Measurements from ENCODE around the gene CD44. TPM values are rescaled to one million over a fixed set of nuclear protein-coding genes. Genes with fewer than 3 reads are reported as not detected.

Gene CD44
- total and polyA plus RNA-seq, 2 donors (not counting 1 experiment from before 2014, with no cell fraction given), result 660 to 980 TPM

GRCh38 chr11:35228328-35228725, 89.4 kb downstream of the CD44 start:
- no peaks in the 10 kb centered on the region for H3K27me3 ChIP-seq (ENCODE audit: control insufficient read depth, insufficient read depth, low read length)
- DNase-seq (ENCODE audit: low read depth in 2 of 2), result no peak
- H3K9me3 ChIP-seq (ENCODE audit: control insufficient read depth, insufficient read depth, low read depth, low read length), result no peaks in the 10 kb centered on the region
- no peak overlapping the region for H3K4me3 ChIP-seq (replicated peaks in 1 of 4; ENCODE audit: control extremely low read depth in 1 of 4, insufficient read depth in 1 of 4, low read depth in 3 of 4, low read length in 4 of 4)
- no peaks in the 10 kb centered on the region for H4K20me1 ChIP-seq (ENCODE audit: control insufficient read depth, extremely low read depth, insufficient read depth, low read length)
- no peak overlapping the region for H3K9ac ChIP-seq (ENCODE audit: insufficient read depth, low read length)
- peaks cover 28% of the 10 kb centered on the region for H3K36me3 ChIP-seq (ENCODE audit: control insufficient read depth, insufficient read depth, low read length)
- no peaks in the 10 kb centered on the region for H3K79me2 ChIP-seq (ENCODE audit: control insufficient read depth, insufficient read depth, low read length)
- TF ChIP-seq EZH2 (IDR thresholded peaks at IDR 0.05; ENCODE audit: low read length, missing control alignments) (no peak), CTCF (conservative IDR thresholded peaks at IDR 0.05 in 1 of 2, IDR thresholded peaks at IDR 0.05 in 1 of 2; ENCODE audit: low read depth in 1 of 2, low read length in 2 of 2) (no peak)
- no peak overlapping the region for H3K4me2 ChIP-seq (ENCODE audit: extremely low read depth, insufficient read depth, low read length)
- H3K4me1 ChIP-seq (ENCODE audit: control insufficient read depth, extremely low read depth, insufficient read depth, low read length), result peaks cover under 1% of the 10 kb centered on the region
- no peak overlapping the region for H2AFZ ChIP-seq (ENCODE audit: low read length)
- no peak overlapping the region for H3K27ac ChIP-seq (ENCODE audit: insufficient read depth, low read length)

GRCh38 chr11:35230388-35230787, 91.4 kb downstream of the CD44 start:
- H3K36me3 ChIP-seq (ENCODE audit: control insufficient read depth, insufficient read depth, low read length), result peaks cover 17% of the 10 kb centered on the region

GRCh38 chr11:35231076-35231860, 92.3 kb downstream of the CD44 start:
- no peak overlapping the region for H3K27ac ChIP-seq (ENCODE audit: insufficient read depth, low read length)
- H3K4me3 ChIP-seq (replicated peaks in 1 of 4; ENCODE audit: control extremely low read depth in 1 of 4, insufficient read depth in 1 of 4, low read depth in 3 of 4, low read length in 4 of 4), result no peak overlapping the region
- TF ChIP-seq EZH2 (IDR thresholded peaks at IDR 0.05; ENCODE audit: low read length, missing control alignments) (no peak), CTCF (conservative IDR thresholded peaks at IDR 0.05 in 1 of 2, IDR thresholded peaks at IDR 0.05 in 1 of 2; ENCODE audit: low read depth in 1 of 2, low read length in 2 of 2) (no peak)
- H4K20me1 ChIP-seq (ENCODE audit: control insufficient read depth, extremely low read depth, insufficient read depth, low read length), result no peaks in the 10 kb centered on the region
- no peaks in the 10 kb centered on the region for H3K4me1 ChIP-seq (ENCODE audit: control insufficient read depth, extremely low read depth, insufficient read depth, low read length)
- no peak overlapping the region for H2AFZ ChIP-seq (ENCODE audit: low read length)
- DNase-seq (ENCODE audit: low read depth in 2 of 2), result no peak
- no peaks in the 10 kb centered on the region for H3K79me2 ChIP-seq (ENCODE audit: control insufficient read depth, insufficient read depth, low read length)
- no peak overlapping the region for H3K9ac ChIP-seq (ENCODE audit: insufficient read depth, low read length)
- no peaks in the 10 kb centered on the region for H3K27me3 ChIP-seq (ENCODE audit: control insufficient read depth, insufficient read depth, low read length)
- H3K36me3 ChIP-seq (ENCODE audit: control insufficient read depth, insufficient read depth, low read length), result peaks cover 17% of the 10 kb centered on the region
- no peak overlapping the region for H3K4me2 ChIP-seq (ENCODE audit: extremely low read depth, insufficient read depth, low read length)
- no peaks in the 10 kb centered on the region for H3K9me3 ChIP-seq (ENCODE audit: control insufficient read depth, insufficient read depth, low read depth, low read length)

More at GRCh38 chr11:35230388-35230787, 91.4 kb downstream of the CD44 start:
- no peaks in the 10 kb centered on the region for H3K79me2 ChIP-seq (ENCODE audit: control insufficient read depth, insufficient read depth, low read length)
- H3K27ac ChIP-seq (ENCODE audit: insufficient read depth, low read length), result no peak overlapping the region
- H3K27me3 ChIP-seq (ENCODE audit: control insufficient read depth, insufficient read depth, low read length), result no peaks in the 10 kb centered on the region
- no peaks in the 10 kb centered on the region for H4K20me1 ChIP-seq (ENCODE audit: control insufficient read depth, extremely low read depth, insufficient read depth, low read length)
- no peak overlapping the region for H3K9ac ChIP-seq (ENCODE audit: insufficient read depth, low read length)
- H3K9me3 ChIP-seq (ENCODE audit: control insufficient read depth, insufficient read depth, low read depth, low read length), result no peaks in the 10 kb centered on the region
- H3K4me1 ChIP-seq (ENCODE audit: control insufficient read depth, extremely low read depth, insufficient read depth, low read length), result no peaks in the 10 kb centered on the region
- TF ChIP-seq EZH2 (IDR thresholded peaks at IDR 0.05; ENCODE audit: low read length, missing control alignments) (no peak), CTCF (conservative IDR thresholded peaks at IDR 0.05 in 1 of 2, IDR thresholded peaks at IDR 0.05 in 1 of 2; ENCODE audit: low read depth in 1 of 2, low read length in 2 of 2) (no peak)
- DNase-seq (ENCODE audit: low read depth in 2 of 2), result no peak
- no peak overlapping the region for H3K4me3 ChIP-seq (replicated peaks in 1 of 4; ENCODE audit: control extremely low read depth in 1 of 4, insufficient read depth in 1 of 4, low read depth in 3 of 4, low read length in 4 of 4)
- no peak overlapping the region for H3K4me2 ChIP-seq (ENCODE audit: extremely low read depth, insufficient read depth, low read length)
- no peak overlapping the region for H2AFZ ChIP-seq (ENCODE audit: low read length)
